EL (cell line): Measurements from ENCODE around the gene SKAP1.
"Not testable (repeated sequence)": the region's sequence is repeated elsewhere in the genome, so short reads cannot be mapped to it uniquely, and the experiment has no call there.

Source experiments
- DNase-seq: peaks from one replicate; pipeline ENCODE4 v3.0.0-alpha.2; 2016

Gene SKAP1

GRCh38 chr17:48444516-48445247, 14.7 kb upstream of the SKAP1 start:
- DNase-seq = no peak

- no peak for DNase-seq
Observed at GRCh38 chr17:48443712-48444111, 13.7 kb upstream of the SKAP1 start.

- peak; percentile 4 for DNase-seq
Observed at GRCh38 chr17:48442819-48443218, 12.8 kb upstream of the SKAP1 start.

GRCh38 chr17:48441862-48442261, 11.8 kb upstream of the SKAP1 start:
- no peak for DNase-seq

- DNase-seq = no peak
Observed at GRCh38 chr17:48441231-48441711, 11.3 kb upstream of the SKAP1 start.

GRCh38 chr17:48440669-48441068, 10.7 kb upstream of the SKAP1 start:
- DNase-seq = no peak

DNA sequence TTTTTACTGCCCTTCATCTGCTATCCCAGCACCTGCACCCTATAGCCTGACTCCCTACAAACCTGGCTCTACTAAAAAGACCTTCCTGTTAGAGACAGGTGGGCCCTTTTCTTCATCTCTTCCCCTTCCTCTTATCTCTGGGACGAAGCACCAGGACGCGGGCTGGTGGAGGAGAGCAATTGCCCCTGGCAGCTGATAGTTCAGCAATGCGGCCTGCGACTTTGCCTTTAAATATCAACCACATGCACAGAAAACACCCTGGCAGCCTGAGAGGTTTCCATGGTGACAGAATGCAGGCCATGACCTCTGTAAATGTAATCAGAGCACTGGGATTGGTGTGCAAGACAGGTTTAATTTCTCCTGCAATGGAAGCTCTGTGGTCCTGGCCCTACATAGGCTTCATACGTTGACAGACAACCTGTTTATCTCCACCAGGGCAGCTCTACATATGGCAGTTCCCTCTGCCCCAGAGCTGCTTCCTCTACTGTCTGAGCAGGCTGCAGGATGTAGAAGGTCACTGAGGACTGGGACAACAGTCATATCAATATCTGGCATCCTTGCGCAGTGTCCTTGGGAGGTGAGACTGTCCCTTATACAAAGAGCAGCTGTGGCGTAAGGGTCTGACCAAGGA, 10.0 kb upstream of the SKAP1 start:
- DNase-seq = no peak

GRCh38 chr17:48439110-48439850, 9.3 kb upstream of the SKAP1 start:
- DNase-seq = no peak

GRCh38 chr17:48438516-48439061, 8.6 kb upstream of the SKAP1 start:
- no peak for DNase-seq

- no peak for DNase-seq
Observed at GRCh38 chr17:48433896-48434295, 3.9 kb upstream of the SKAP1 start.

DNA sequence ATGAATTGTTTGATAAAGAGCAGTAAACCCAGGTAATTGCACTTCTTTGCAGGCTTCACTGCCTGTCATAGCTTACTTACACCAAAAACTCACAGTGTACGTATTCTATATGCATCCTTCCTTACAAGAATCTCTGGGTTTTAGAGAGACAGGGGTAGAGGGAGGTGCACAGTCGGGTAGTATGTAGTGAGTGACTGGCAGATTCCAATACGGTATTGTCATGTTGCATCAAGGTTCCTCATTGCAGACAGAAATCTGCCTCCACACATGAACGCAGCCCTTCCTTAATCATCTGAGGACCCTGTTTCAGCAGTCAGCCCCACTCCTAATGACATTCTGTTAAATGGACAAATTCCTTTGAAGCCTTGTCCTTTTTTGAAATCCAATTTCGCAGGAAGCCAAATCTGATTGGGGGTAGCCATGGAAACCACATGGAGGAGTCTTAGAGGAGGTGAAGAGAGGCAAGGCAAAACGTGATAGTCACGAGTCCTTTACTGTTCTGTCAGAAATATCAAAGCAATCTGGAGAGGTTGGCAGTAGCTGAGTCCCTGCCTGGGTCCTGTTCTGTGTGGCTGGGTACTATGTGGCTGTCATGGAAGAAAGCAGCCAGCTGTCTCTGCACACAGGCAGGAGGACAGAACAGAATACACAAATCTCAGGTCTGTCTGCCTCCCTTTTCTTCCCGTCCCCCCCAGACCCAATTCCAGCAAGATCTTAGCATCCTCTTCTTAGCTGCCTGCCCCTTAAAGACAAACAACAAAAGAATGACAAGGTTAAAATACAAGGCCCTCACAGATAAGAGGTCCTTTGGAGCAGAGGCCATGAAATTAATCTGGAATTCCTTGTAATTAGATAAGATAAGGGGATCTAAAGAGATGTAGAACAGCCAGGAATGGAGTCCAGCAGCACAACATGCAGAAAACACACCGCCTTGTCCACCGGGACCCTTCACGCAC, 3.1 kb upstream of the SKAP1 start:
- DNase-seq = no peak

GRCh38 chr17:48429156-48429555, 858 bp downstream of the SKAP1 start:
- DNase-seq = no peak

DNA sequence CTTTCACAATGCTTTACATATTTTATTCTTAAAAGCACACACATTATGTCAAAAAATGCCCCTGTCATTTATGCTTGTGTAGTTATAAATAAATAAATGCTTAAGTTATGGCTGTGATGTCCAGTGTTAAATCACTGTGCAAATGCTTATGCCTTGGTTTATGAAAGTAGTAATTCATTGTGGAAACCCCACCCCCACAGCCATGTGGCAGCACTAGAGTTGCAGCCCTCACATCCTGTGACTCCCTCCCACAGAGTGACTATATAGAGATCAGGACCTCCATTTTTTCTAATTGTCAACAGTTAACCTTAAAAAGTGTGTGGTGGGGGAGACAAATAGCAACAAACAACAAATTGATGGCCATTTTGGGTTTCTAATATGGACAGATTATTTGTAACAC, 2.4 kb downstream of the SKAP1 start:
- DNase-seq = no peak

- no peak for DNase-seq
Observed at GRCh38 chr17:48426761-48427500, 3.1 kb downstream of the SKAP1 start.

DNA sequence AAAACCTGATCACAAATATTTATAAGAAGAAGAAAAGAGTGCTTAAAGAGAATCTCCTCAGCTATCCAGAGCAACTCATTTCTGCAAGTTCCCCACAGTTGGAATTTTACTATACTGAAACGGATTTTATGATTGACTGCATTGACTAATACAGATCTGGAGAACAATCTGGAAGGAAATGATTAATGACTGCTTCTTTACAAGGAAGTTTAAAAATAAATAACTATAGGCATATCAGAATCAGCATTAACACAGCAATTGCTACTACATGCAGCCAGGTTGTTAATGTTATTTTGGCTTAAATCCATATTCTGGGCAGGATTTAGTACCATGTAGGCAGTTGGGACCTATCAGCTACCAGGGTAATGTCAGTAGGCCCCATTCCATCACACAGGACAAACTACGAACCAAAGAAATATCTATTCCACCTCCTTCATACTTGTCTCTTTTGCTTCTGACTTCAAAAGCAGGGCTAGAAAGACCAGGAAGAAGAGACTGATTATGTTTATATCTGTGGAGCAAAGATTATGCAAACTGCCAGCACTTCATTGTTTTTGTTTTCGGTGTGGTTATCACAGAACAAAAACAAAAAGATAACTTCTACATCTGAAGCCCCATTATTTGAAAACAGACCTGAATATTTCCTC, 3.9 kb downstream of the SKAP1 start:
- no peak for DNase-seq

- not testable (repeated sequence) for DNase-seq
Observed at GRCh38 chr17:48422060-48422459, 8.0 kb downstream of the SKAP1 start.

DNA sequence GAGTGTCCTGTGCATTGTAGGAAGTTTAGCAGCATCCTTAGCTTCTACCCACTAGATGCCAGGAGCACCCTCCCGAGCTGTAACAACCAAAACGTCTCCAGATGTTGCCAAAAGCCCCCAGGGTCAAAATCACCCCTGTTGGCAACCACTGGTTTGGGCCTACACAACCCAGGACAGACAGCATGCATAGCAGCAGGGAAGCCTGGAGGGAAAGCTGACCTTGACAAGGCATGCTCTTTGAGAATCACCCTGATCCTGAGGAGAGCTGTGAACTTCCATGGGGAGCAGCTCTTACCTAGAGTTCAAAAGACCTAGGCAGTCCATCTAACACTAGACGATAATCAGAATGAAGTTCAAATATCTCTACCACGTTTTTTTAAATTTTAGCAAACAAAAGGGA, 9.2 kb downstream of the SKAP1 start:
- DNase-seq = no peak

DNA sequence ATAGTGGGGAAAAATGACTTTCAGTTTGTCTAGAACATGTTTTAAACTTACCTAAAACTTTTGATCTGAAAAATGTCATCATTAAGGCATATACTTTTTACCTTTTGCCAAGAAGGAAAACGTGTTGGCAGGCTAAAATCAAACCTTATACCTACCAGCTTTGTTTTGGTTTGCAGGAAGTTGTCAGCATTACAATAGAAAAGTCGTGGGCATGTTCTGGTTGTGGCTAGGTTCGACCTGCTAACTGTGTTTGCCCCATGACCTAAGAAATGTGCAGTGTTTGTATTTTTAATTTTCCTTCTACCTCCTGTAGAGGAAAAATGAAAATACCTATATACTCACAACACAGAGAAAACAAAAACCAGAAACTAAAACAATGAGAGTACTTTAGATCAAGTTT, 13.0 kb downstream of the SKAP1 start:
- DNase-seq = no peak

GRCh38 chr17:48413613-48414405, 16.2 kb downstream of the SKAP1 start:
- DNase-seq = no peak

DNA sequence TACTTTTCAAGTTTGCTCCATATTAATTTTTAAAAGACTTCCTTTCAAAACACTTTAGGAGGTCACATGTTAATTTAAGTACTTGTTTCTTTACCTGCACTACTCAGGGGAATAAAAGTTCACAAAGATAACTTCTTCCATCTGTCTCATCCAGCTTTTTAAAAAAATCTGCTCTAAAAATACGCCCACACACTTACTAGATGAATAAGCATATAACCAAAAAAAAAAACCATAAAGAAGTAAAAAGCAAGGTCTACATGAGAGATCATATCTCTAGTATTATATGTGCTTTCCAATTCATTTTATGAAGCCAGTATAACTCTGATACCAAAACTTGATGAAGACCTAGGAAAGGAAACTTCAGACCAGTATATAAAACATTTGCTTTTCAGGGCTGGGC, 17.2 kb downstream of the SKAP1 start:
- no peak for DNase-seq
